Inflammatory macrophage treated with lipopolysaccharide for 4 hours (primary cell): ENCODE data around the gene NPIPA5.
"Not testable (repeated sequence)": the region's sequence is repeated elsewhere in the genome, so short reads cannot be mapped to it uniquely, and the experiment has no call there.

ENCODE experiments used
- DNase-seq: peaks from one replicate; pipeline ENCODE4 v3.0.0-alpha.2; 2020

NPIPA5 gene

GRCh38 chr16:15378194-15378593 lies at the start of gene NPIPA5:
Gene NPIPA5 (minus strand): TSS chr16:15378294. CDS start chr16:15378294, 0 bp downstream.
- not testable (repeated sequence) for DNase-seq

- peak; percentile 46 for DNase-seq
Measured at GRCh38 chr16:15427648-15428239, 49.6 kb upstream of the NPIPA5 start.

- DNase-seq: no peak
Measured at GRCh38 chr16:15426796-15427195, 48.7 kb upstream of the NPIPA5 start.

GRCh38 chr16:15425861-15426260 lies 47.8 kb upstream of the NPIPA5 start:
- no peak for DNase-seq

- no peak for DNase-seq
Measured at GRCh38 chr16:15422222-15422621, 44.1 kb upstream of the NPIPA5 start.

GRCh38 chr16:15421696-15422095 lies 43.6 kb upstream of the NPIPA5 start:
- not testable (repeated sequence) for DNase-seq

GRCh38 chr16:15418206-15418605 lies 40.1 kb upstream of the NPIPA5 start:
- no peak for DNase-seq

GRCh38 chr16:15417197-15417596 lies 39.1 kb upstream of the NPIPA5 start:
- DNase-seq: no peak

- DNase-seq: no peak
Measured at GRCh38 chr16:15415511-15415985, 37.5 kb upstream of the NPIPA5 start.

GRCh38 chr16:15409476-15409875 lies 31.4 kb upstream of the NPIPA5 start:
- DNase-seq: not testable (repeated sequence)

- not testable (repeated sequence) for DNase-seq
Measured at GRCh38 chr16:15407756-15408155, 29.7 kb upstream of the NPIPA5 start.

GRCh38 chr16:15404792-15405191 lies 26.7 kb upstream of the NPIPA5 start:
- DNase-seq: peak; percentile 93

GRCh38 chr16:15404091-15404490 lies 26.0 kb upstream of the NPIPA5 start:
- peak; percentile 66 for DNase-seq

GRCh38 chr16:15403392-15403995 lies 25.4 kb upstream of the NPIPA5 start:
- DNase-seq: peak; percentile 94

- no peak for DNase-seq
Measured at GRCh38 chr16:15401972-15402371, 23.9 kb upstream of the NPIPA5 start.

- DNase-seq: not testable (repeated sequence)
Measured at GRCh38 chr16:15400314-15400713, 22.2 kb upstream of the NPIPA5 start.

GRCh38 chr16:15399317-15399716 lies 21.2 kb upstream of the NPIPA5 start:
- no peak for DNase-seq

GRCh38 chr16:15398618-15399316 lies 20.7 kb upstream of the NPIPA5 start:
- no peak for DNase-seq

GRCh38 chr16:15396948-15397594 lies 19.0 kb upstream of the NPIPA5 start:
- DNase-seq: no peak

GRCh38 chr16:15396509-15396829 lies 18.4 kb upstream of the NPIPA5 start:
- not testable (repeated sequence) for DNase-seq

GRCh38 chr16:15395631-15396508 lies 17.8 kb upstream of the NPIPA5 start, which contains the start of gene MPV17L:
Gene MPV17L (plus strand): TSS chr16:15395754. CDS start chr16:15395898, 144 bp downstream.
- DNase-seq: peak; percentile 21

GRCh38 chr16:15393025-15393424 lies 14.9 kb upstream of the NPIPA5 start:
- not testable (repeated sequence) for DNase-seq
